Pons (tissue), 1 donor: Measurements from ENCODE around the gene TMEM89.

ENCODE experiments used
- DNase-seq: peaks from one replicate; pipeline ENCODE4 v3.0.0-alpha.2; 2016; ENCODE audit warnings: low spot score

TMEM89 gene, protein sequence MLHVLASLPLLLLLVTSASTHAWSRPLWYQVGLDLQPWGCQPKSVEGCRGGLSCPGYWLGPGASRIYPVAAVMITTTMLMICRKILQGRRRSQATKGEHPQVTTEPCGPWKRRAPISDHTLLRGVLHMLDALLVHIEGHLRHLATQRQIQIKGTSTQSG

DNA sequence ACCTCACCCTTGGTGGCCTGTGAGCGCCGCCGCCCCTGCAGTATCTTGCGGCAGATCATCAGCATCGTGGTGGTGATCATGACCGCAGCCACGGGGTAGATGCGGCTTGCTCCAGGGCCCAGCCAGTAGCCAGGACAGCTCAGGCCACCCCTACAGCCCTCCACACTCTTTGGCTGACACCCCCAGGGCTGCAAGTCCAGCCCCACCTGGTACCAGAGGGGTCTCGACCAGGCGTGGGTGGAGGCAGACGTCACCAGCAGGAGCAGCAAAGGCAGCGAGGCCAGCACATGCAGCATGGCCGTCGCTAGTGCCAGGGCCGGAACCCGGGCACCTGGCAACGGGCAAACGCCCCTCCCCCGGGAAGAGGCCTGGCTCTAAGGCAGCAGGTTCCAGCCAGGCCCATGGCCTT, at the start of gene TMEM89:
TSS of gene TMEM89 (minus strand) at position 309 of the 409 bp plus-strand sequence. CDS start at position 296, 13 bp downstream.
- no peak for DNase-seq

DNA sequence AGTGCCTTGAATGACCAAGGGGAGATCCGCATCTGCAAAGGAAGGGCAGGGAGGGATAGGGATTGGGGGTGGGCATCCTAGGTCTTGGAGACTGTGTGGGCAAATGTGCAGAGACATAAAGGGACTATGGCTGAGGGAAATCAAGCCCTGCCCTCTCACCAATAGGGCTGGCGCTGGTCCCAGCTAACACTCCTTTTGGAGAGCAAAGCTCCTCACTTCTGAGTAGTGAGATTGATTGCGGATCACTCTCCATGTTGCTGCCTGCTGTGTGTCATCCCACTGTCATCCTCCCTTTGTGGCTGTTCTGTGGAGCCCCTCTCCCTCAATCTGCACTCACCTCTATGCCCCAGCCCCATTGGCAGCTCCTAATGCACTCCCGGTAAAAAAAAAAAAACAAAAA, 43.4 kb upstream of the TMEM89 start:
- no peak for DNase-seq

DNA sequence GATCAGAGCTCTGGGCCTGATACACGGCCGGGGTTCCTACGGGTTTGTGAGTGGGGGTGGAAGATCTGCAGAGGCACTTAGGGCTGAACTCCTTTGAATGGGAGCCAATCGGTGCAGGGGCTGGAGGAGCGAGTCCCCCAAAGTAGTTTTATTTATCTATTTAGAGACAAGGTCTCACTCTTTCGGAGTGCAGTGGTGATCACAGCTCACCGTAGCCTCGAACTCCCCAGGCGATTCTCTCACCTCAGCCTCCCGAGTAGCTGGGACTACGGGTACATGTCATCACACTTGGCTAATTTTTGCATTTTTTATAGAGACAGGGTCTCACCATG, 42.7 kb upstream of the TMEM89 start:
- no peak for DNase-seq

DNA sequence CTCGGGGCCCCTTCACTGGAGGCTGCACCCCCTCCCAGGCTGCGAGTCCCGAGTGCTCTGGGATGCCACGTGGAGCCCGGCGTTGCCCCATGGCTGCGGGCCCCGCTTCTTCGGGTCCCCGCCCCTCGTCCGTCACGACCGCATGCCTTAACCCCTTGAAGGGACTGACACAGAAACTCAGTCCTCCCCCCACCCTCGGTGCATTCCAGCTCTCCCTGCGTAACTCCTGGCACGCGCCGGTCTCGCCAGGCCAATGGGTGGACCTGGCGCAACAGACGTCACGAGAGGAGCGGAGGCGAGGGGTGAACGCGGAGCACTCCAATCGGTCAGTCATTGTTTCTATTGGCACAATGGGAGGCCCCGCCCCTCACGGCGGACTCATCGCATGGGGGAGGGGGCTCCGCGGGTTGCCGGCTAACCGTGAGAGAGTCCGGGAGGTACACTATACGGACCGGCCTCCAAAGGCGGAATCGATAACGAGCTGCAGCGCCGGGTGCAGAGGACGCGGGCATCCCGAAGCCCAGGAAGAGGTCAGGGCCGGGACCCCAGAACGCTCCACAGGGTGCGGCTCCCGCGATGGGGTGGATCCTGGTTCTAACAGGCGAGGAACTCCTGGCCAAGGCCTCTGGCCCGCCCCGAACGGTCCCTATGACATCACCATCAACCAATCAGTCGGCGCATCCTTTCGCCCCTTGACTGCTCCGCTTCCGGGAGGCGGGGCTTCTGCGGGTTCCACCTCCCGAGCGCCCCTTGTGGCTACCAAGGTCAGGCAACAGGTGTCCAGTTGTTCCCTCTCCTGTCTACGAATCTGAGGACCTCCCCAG, 42.1 kb upstream of the TMEM89 start:
- DNase-seq = peak; percentile 98

DNA sequence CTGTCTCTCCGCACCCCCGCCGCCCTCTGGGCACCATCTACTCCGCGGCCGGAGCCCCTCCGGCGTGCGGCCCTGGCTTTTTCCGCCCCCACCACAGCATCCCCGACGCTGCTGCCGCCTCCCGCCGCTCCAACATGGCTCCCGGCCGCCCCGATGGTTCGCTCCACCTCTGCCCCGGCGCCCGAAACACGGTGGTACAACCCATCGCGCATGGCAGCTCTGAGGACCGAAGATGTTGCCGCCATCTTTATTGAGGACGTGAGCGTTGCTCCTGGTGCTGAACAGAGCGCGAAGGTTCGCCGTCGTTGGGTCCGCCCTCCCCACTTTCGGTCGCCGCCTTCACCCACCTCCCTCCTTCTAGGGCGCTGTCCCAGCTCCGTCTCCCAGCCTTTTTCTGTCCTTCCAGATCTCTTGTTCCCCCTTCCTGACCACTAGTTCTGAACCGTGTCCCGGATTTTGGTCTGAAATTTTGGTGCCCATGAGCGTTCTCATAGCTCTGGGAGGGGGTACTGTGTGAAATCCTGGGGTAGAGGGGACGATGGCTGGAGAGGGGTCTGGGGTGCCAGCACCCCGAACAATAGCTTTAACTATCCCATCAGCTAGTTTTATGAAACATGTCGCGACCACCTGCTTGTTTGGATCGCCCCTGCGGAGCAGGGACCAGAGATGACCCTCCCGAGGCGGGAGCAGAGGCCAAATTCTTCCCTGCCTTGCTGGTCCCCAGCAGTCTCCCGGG, 41.4 kb upstream of the TMEM89 start, which contains the start of gene CELSR3:
TSS of gene CELSR3 (minus strand) at position 134 of the 736 bp plus-strand sequence. CDS start 252 bp downstream, outside the sequence.
- DNase-seq = peak; percentile 77

DNA sequence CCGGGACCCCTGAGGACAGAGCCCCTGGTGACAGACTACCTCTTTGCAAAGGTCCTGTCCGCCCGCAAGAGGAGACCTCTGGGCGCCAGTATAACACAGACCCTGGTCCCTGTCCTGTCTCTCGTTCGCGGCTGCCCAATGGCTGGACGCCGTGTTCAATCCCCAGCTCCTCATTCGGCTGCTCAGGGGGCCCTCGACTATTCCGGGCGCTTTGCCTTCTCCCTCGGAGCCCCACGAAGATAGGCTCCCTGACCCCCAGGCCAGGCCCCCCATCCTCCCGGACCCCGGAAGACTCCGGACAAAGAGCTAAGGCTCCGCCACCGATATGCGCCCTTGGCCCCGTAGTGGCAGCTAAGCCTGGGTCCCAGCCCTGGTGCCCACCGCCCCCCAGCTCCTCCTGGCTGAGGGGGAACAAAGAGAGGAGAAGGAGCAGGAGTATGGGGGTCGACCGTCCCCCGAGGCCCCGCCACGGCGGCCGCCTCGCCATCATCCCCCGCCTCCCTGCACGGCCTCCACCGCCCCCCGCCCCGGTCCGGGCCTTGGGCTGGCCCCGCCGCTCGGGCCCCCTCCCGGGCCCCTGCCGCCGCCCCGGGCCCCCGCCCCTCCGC, 40.7 kb upstream of the TMEM89 start:
- no peak for DNase-seq

DNA sequence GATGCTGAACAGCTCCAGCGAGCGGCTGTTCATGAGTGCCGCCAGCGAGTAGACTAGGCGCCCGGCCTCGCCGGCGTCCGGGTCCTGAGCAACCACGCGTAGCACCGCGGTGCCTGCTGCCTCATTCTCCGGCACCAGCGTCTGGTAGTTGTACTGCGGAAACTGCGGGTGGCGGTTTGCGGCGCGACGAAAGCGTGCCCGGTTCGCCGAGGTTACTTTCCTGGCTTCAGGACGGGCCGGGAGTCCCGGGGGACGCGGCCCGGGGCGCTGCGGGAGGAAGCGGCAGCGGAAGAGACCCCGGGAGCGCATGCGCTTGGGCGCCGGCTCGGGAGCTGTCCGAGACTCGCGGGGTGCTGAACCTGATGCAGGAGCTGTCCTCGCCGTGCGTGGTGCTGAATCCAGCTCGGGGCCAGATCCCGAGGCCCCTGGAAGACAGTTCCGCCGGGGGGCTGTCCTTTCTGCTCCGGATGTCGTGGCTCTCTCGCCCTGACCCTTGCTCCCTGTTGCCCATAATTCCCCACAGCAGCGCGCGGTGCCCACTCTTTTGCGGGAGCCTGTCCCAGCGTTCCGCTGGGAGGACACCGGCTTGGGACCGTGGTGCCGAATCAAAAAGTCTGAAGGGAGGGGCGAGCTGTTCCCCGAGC, 40.1 kb upstream of the TMEM89 start:
- DNase-seq = no peak

DNA sequence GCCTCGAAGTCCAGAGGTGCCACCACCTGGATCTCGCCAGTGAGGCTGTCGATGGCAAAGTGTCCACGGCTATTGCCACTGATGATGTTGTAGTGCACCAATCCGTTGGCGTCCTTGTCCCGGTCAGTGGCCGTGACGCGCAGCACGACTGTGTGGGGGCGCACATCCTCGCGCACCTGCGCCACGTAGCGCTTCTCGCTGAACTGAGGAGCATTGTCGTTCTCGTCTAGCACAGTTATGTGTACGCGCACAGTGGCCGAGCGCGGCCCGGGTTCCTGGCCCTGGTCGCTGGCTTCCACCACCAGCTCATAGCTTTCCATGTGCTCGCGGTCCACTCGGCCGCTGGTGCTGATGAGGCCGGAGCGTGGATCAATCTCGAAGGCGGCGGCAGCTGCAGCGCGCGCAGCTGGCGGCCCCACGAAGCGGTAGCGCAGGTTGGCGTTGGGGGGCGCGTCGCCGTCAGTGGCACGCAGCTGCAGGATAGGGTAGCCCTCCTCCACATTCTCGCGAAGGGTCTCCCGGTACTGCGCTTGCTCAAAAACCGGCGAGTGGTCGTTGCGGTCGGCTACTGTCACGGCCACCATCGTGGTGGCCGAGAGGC, 39.3 kb upstream of the TMEM89 start:
- DNase-seq = no peak

DNA sequence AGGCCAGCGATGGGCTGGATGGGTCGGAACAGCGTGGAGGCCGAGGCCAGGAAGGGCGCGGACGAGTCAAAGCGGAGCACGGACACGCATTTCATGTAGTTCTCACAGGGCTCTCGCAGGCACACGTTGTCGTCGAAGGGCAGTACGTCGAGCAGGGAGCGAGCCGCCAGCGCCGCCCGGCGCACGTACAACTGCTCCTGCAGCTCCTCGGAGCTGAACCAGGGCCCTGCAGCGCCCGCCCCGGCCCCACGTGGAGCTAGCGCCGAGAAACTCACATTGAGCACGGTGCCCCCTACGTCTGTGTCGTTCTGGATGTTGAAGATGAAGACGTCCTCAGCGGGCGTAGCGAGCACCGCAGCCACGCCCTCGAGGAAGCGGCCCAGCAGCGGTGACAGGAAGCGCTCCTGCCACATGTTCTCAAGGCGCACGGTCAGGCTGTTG, 35.3 kb upstream of the TMEM89 start:
- DNase-seq = no peak

DNA sequence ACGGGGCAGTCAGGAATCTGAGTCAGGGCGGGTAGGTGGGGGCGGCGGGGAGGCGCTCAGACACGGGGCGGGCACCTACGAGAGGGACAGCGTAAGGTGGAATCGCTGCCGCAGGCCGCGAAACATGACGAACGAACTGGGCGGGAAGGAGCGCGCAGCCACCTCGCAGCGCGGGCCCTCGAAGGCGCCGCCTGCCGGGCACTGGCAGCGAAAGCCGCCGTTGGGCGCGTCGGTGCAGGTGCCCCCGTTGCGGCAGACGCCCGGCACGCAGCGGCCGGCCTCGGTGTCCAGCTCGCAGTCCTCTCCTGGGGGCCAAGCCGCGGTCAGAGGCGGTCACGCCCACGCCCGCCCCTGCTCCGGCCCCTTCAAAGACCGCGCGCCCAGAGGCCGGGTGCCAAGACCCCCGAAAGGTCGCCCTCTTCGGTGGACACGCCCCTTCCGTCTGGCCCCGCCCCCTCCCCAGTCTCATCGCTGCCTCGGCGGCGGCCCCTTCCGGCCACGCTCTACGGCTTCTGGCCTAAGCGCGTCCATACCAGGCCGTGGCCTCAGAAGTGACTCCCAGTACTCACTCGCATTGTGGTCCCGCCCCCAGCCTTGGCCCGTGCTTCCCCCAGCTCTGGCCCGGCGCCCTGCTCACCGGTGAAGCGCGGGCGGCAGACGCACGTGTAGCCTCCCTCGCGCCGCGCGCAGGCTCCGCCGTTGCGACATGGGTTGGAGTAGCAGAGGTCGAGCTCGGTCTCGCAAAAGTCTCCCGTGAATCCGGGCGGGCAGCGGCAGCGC, 34.7 kb upstream of the TMEM89 start:
- peak; percentile 34 for DNase-seq

DNA sequence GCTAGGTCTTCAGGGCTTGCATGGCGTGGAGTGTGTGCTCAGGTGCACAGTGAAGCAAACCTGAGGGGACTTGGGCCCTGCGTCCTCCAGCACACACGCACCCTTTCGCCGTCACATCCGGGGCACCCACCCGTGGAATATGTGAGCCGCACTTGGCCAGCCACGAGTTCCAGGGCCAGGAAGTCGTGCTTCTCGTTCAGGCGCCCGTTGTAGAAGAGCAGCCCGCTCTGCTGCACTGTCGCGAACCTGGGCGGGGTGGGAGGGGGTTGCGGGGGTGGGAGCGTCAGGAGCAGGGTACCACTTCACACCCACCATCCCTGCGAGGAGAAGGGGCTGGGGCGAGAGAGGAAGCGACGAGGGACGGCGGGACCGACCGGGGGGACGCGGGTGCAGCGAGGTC, 34.0 kb upstream of the TMEM89 start:
- DNase-seq = no peak

DNA sequence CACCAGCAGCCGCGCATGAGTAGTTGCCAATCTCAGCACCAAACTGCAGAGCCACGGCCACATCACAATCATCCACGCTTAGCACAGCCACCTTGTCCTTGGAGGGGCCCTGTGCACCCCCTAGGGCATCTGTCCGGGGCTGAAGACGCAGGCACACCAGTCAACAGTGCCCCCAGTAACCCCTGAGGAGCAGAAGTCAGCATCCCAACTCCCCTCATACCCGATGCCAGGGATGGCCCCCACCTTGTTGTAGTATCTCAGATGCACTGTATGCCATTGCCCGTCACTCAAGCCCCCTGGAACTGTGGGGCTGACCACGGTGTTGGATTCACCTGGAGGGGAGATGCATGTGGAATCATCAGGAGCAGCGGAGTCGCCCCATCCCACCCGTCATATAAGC, 33.5 kb upstream of the TMEM89 start:
- no peak for DNase-seq

DNA sequence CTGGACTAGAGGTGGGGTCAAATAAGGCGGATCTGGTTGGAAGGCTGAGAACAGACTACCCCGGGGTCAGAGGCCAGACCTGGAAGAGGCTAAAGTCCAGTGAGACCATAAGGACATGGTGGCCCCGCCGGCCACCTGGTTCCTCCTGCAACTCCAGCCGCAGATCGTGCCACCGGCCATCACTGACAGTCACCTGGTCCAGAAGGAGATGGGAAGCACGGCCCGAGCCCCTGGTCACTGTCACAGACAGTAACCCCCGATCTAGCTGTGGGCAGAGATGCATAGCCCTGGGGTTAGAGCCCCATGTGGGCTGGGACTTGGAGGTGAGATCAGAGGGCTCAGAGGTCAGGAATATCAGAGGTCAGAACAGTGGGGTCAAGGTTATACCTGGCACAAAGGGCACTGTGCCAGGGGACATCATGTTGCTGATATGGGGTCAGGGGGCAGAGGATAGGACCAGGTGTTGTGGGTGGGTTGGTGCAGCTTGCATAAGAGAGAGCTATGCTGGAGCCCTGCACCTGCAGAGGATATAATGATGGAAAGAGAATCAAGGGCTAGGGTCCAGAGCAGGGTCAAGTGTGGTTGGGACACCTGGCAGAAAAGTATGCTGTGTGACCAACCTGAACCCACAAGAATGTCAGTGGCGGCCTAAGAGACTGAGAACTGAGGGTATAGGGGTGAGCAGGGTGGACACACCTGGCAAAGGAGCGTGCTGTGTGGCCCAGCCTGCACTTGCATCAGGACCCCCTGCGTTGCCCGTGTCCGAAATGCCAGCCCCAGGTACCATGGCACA, 31.6 kb upstream of the TMEM89 start:
- DNase-seq = no peak

DNA sequence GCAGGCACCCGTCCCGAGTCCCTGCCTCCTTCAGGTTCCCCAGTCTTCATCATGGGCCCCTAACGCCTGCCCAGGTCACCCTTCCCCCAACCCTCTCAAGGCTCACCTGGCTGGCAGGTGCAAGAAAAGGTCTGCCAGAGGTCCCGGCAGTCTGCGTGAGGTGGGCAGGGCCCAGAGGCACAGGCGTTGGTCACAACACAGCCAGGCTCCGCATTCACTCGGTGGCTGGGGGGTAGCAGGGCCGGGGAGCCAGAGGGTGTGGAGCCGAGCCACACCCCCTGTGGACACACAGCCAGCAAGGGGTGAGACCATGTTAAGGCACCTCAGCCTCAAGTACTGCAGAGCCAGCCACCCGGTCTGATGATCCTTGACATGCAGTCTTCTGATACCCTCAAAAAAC, 30.2 kb upstream of the TMEM89 start:
- no peak for DNase-seq

DNA sequence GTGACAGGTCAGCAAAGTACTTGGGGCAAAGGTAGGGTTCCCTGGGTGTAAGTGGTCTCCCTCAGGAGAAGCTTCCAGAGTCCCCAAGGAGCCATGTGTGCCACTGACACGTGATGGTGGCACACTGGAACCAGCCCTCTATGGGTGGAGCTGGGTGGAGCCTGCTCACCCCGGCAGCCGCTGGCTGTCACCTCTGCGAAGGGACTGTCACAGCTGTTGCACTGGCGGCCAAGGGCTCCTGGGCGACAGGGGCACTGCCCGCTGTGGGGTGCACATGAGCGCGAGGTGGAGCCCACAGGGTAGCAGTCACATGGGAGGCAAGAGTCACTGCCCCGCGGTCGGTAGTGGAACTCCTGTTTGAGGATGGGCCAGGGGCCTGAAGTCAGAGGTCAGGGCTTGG, 29.2 kb upstream of the TMEM89 start:
- no peak for DNase-seq

DNA sequence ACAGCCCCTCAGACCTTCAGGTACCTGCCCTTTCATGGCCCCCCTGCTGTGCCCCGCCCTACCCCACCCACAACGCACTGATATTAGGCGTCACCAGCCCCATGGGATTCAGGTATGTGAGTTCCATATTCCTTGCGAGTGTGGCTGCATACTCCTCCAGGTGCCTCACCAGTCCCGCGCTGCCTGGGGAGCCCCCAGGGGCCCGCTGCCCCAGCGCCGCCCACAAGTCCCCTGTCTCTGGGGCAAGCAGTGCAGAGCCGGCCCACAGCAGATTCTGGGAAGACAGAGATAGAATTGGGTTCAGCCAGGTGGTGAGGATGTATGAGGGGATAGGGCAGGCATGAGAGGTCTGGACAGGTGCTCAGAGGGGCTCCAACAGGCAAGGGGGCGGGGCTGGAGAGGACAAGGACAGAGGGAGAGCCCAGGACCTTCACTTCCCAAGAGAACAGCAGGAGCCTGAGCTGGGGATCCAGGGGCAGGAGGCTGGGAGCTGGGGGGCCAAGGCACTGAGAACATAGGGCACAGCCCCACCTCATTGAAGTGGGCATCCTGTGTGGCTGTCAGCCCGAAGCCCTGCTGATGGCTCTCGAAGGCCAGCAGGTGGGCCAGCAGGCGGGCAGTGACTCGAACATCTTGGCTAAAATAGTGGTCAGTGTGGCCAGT, 26.8 kb upstream of the TMEM89 start:
- no peak for DNase-seq

DNA sequence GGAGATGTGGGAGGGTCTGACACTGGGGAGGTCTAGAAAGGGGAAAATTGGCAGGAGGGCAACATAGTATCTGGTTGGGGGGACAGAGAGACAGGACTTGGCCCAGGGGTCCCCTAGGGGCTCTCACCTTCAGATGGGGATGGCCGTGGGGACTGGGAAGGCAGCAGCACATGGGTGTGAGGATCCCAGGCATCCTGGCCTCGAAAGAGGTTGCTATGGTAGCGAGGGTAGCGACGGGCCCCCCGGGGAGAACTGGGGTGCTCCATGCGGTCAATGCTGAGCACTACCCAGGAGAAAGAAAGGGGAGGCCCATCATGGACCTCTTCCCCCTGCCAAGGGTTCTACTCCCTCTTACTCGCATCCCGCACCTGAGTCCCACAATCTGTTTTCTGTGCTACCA, 26.1 kb upstream of the TMEM89 start:
- no peak for DNase-seq

DNA sequence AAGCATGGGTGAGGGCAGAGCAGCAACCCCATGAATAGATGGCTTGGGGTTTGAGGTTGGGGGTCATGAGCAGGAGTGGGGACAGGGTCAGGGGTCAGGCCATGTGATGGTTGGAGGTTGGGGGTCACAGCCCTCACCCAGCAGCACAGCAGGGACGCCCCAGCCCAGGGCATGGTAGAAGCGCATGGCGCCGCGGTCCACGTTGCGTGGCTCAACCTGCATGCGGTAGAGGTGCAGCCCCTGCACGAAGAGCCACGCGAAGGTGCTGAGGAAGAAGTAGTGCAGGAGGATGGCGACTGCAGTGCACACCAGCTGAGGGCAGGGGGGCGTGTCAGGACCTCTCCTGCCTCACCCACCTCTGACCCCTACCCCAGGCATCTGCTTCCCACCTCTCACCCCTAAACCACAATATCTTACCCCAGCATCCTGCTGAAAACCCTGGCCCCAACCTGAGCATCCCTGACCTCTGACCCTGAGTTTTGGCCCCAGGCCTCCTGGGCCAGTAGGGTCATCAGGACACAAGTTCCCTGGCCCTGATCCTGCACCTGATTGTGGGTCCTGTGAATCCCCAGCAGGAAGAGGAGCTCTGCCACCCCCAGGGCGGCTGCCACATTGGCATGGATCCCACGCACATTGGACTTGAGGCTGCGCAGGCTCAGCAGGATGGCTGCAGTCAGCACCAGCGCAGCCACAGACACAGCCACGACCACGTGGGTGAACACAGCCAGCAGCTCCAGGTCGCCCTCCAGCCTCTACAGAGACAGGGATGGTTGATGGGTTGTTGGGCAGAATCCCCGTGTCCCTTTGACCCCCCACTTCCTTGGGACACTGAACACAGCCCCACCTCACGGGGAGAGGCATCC, 23.6 kb upstream of the TMEM89 start:
- no peak for DNase-seq

DNA sequence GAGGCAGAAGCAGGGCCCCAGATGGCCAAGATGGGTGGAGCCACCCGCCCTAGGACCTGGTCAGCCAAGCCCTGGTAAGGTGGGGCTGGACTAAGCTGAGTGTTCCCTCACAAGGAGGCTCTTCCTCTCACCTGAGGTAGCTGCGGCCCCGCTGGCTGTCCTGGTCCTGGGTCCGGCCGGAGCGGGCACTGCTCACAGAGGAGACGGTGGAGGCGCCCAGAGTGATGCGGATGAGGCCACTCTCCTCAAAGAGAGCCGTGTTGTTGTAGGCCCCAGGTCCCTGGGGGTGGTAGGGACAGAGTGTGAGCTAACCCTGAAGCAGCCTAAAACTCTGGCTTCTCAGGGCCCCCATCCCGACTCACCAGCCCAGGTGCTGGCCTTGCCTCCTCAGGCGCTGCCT, 21.0 kb upstream of the TMEM89 start:
- DNase-seq = no peak
